ENCODE data around the gene GFAP. TPM values are rescaled to one million over a fixed set of nuclear protein-coding genes. Genes with fewer than 3 reads are reported as not detected.
"Not testable (repeated sequence)": the region's sequence is repeated elsewhere in the genome, so short reads cannot be mapped to it uniquely, and the experiment has no call there.

The GFAP gene
- polyA plus RNA-seq, 1 of the 3 experiments (the other 2 are of a cell fraction): 0.48 TPM

DNA sequence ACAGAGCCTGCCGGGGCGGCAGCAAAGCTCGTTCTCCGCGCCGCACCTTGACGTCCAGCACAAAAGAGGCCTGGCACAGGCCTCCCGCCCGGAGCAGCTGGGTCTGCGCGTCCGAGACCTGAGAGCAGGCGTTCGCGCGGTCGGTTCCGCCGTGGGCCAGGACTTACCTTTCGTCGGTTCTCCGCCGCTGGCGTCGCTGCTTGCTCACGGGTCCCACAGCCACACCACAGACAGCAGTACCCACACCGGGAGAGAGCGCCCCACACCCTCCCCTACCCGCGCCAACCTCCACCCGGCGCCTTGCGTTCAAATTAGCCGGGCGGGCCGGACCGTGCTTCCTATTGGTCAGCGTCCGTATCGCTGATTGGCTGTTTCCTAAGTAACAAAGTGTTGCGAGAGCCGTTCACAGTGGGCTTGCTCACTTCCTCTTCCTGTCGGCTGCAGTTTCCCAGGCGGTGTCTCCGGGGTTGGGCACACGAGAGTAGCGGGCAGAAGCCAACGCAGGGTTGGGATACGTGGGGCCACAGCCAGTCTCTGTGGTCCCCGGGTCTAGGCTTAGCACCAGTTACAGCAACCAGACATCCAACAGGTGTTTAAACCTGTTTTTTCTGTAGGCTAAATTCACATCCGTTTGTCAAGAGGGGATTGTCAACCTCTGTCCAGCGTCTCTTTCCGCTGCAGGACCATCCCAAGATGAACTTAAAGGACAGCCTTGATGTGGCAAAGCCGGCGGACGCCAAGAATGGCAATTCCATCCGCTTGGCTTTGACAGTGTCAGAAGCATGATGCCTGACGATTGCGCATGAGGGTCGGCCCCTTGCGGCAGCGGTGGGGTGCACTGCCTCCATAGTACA, 32.4 kb upstream of the GFAP start, which contains the start of gene KIF18B (continued):
- TF ChIP-seq, protein P1, sequence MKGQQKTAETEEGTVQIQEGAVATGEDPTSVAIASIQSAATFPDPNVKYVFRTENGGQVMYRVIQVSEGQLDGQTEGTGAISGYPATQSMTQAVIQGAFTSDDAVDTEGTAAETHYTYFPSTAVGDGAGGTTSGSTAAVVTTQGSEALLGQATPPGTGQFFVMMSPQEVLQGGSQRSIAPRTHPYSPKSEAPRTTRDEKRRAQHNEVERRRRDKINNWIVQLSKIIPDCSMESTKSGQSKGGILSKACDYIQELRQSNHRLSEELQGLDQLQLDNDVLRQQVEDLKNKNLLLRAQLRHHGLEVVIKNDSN (IDR thresholded peaks at IDR 0.05; ENCODE audit: borderline replicate concordance, low read depth): no peak
- TF ChIP-seq SMC3 (IDR thresholded peaks at IDR 0.05; ENCODE audit: low read depth, low read length) (peak; percentile 16), FOXM1 (IDR thresholded peaks at IDR 0.05; ENCODE audit: low read depth) (peak; percentile 99), JUND (IDR thresholded peaks at IDR 0.05) (no peak), EP300 (IDR thresholded peaks at IDR 0.05; ENCODE audit: borderline replicate concordance in 1 of 2, low read depth in 1 of 2, low read length in 1 of 2) (no peak), SIN3A (IDR thresholded peaks at IDR 0.05; ENCODE audit: borderline replicate concordance, low read depth, low read length) (peak; percentile 99), YY1 (IDR thresholded peaks at IDR 0.05; ENCODE audit: low read depth) (no peak)
- TF ChIP-seq, protein P2, sequence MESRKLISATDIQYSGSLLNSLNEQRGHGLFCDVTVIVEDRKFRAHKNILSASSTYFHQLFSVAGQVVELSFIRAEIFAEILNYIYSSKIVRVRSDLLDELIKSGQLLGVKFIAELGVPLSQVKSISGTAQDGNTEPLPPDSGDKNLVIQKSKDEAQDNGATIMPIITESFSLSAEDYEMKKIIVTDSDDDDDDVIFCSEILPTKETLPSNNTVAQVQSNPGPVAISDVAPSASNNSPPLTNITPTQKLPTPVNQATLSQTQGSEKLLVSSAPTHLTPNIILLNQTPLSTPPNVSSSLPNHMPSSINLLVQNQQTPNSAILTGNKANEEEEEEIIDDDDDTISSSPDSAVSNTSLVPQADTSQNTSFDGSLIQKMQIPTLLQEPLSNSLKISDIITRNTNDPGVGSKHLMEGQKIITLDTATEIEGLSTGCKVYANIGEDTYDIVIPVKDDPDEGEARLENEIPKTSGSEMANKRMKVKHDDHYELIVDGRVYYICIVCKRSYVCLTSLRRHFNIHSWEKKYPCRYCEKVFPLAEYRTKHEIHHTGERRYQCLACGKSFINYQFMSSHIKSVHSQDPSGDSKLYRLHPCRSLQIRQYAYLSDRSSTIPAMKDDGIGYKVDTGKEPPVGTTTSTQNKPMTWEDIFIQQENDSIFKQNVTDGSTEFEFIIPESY (IDR thresholded peaks at IDR 0.05; ENCODE audit: borderline replicate concordance, low read depth): peak; percentile 92
- TF ChIP-seq, protein P3, sequence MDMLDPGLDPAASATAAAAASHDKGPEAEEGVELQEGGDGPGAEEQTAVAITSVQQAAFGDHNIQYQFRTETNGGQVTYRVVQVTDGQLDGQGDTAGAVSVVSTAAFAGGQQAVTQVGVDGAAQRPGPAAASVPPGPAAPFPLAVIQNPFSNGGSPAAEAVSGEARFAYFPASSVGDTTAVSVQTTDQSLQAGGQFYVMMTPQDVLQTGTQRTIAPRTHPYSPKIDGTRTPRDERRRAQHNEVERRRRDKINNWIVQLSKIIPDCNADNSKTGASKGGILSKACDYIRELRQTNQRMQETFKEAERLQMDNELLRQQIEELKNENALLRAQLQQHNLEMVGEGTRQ (IDR thresholded peaks at IDR 0.05; ENCODE audit: borderline replicate concordance, low read depth, low read length): no peak

DNA sequence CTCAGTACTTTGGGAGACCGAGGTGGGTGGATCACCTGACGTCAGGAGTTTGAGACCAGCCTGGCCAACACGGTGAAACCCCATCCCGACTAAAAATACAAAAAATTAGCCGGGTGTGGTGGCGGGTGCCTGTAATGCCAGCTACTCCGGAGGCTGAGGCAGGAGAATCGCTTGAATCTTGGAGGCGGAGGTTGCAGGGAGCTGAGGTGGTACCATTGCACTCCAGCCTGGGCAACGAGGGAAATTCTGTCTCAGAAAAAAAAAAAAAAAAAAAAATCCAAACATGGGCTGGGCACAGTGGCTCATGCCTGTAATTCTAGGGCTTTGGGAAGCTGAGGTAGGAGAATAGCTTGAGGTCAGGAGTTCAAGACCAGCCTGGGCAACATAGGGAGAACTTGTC, 30.4 kb upstream of the GFAP start:
- 93% methylated on average over 10 of the region's 10 CpGs for WGBS (ENCODE audit: low lambda C conversion rate)
- CTCF ChIA-PET: interaction anchor here (1.8 to 2.7 kb wide), 3 partner anchors 25 to 190 kb away, joined by 5 to 19 read pairs (median 7); partner anchors contain the start of gene ACBD4

More for the DNA sequence above, 30.4 kb upstream of the GFAP start:
- H3K4me2 ChIP-seq; H3K9me3 ChIP-seq; POLR2A ChIA-PET; H2AFZ ChIP-seq (ENCODE audit: low read depth); DNase-seq; H3K27ac ChIP-seq (ENCODE audit: low read depth in 2 of 2, low read length in 1 of 2); H3K27me3 ChIP-seq (ENCODE audit: insufficient read depth); H3K9ac ChIP-seq; H4K20me1 ChIP-seq (ENCODE audit: insufficient read depth); H3K9me2 ChIP-seq; H3K4me3 ChIP-seq (ENCODE audit: low read depth in 2 of 2, low read length in 1 of 2): not testable (repeated sequence)
- Histone ChIP-seq H3K79me2 (ENCODE audit: insufficient read depth) (peaks cover 69% of the 10 kb centered on the region), H3K36me3 (replicated peaks in 1 of 2; ENCODE audit: control insufficient read depth in 1 of 2, insufficient read depth in 2 of 2, low read length in 1 of 2) (peaks cover 0 to 16% of the 10 kb centered on the region in 2 experiments), H3F3A (replicated peaks; ENCODE audit: insufficient read depth) (peaks cover 20% of the 10 kb centered on the region), H3K4me1 (ENCODE audit: control insufficient read depth in 1 of 2, insufficient read depth in 2 of 2, low read depth in 1 of 2, low read length in 1 of 2) (peaks cover 0 to 19% of the 10 kb centered on the region in 2 experiments; a peak in 1 of 4 replicates)

Measured in SK-N-SH (cell line).